Body of pancreas (tissue), 4 donors: ENCODE data around the gene KLHL13.

Experiments used
- POLR2A ChIP-seq, 3 donors: fragments of 450-650 bp; IDR thresholded peaks; one replicate each; pipeline ENCODE4 v1.6.1; 2016; ENCODE audit warnings: antibody characterized with exemption in 3 of 3, mild to moderate bottlenecking in 2 of 3
- TF ChIP-seq, protein P1 (sequence below), 7 experiments: fragments of 450-650 bp in 4 of 7; fragments of 200-600 bp in 3 of 7; sonication (generic) in 3 of 7; IDR thresholded peaks; one replicate each; pipeline ENCODE4 v1.5.1; 2016 to 2019; ENCODE audit warnings: antibody characterized with exemption in 7 of 7

DNA sequence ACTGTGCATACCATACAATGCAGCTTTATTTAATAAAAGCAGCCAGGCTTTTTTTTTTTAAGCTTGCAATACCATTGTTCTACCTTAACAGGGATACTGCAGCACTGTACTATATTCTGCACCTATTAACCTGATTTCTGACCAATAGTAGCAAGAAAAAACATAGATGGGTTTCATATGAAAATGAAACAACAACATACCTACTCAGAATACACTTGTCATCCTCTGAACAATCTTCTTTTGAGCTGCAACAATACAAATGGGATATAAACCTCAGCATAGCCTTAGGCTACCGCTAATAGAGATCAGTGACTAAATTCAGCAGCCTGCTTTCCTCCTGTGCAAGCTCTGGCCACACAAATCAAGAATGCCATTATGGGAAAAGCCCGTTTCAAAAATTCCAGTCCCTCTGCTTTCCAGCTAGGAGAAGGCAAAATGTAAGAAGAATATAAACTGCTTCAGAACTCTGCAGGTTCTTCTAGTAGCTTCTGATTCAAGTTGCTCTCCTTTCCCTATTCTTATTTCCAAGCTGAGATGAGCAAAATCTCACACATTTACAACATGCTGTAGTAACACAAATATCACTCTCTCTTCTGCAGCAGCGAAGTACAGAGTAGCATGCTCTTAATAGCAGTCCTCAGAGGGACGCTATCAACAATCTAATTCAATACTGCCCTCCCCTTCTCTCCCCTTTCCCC lies 143.4 kb downstream of the KLHL13 start:
- TF ChIP-seq, protein P1, sequence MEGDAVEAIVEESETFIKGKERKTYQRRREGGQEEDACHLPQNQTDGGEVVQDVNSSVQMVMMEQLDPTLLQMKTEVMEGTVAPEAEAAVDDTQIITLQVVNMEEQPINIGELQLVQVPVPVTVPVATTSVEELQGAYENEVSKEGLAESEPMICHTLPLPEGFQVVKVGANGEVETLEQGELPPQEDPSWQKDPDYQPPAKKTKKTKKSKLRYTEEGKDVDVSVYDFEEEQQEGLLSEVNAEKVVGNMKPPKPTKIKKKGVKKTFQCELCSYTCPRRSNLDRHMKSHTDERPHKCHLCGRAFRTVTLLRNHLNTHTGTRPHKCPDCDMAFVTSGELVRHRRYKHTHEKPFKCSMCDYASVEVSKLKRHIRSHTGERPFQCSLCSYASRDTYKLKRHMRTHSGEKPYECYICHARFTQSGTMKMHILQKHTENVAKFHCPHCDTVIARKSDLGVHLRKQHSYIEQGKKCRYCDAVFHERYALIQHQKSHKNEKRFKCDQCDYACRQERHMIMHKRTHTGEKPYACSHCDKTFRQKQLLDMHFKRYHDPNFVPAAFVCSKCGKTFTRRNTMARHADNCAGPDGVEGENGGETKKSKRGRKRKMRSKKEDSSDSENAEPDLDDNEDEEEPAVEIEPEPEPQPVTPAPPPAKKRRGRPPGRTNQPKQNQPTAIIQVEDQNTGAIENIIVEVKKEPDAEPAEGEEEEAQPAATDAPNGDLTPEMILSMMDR (IDR thresholded peaks at IDR 0.05) = no peak
- TF ChIP-seq POLR2A (IDR thresholded peaks at IDR 0.05) = no peak
